ENCODE data around the gene C12orf43.

The C12orf43 gene

DNA sequence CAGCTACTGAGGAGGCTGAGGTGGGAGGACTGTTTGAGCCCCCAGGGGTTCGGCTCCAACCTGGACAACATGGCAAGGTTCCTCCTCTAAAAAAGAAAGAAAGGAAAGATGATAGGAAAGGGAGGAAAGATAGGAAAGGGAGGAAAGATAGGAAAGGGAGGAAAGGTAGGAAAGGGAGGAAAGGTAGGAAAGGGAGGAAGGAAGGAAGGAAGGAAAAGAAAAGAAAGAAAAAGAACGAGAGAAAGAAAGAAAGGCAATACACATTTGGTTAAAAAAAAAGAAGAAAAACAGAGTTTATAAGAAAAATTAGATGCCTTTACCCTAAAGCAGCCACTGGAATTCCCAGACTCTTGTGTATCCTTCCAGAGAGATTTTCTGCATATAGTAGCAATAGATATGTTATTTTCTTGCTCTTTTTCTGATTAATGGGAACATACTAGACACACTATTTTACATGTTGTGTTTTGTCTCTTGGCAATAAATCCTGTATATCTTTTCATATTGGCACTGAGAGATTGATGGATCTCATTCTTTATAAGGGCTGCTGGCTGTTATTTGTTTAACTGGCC is 25.7 kb downstream of the C12orf43 start:
- H3K27me3 ChIP-seq (ENCODE audit: insufficient read depth, poor library complexity, severe bottlenecking): peaks cover 3% of the 10 kb centered on the region
- no peak overlapping the region for H3K27ac ChIP-seq (replicated peaks)
- TF ChIP-seq GABPA (IDR thresholded peaks at IDR 0.05; ENCODE audit: low read depth) (no peak), CTCF (IDR thresholded peaks at IDR 0.05; ENCODE audit: insufficient read depth, low read length) (no peak), SPI1 (IDR thresholded peaks at IDR 0.05; ENCODE audit: borderline replicate concordance, low read depth) (no peak), REST (IDR thresholded peaks at IDR 0.05; ENCODE audit: insufficient replicate concordance, low read depth) (no peak), POLR2AphosphoS5 (IDR thresholded peaks at IDR 0.05; ENCODE audit: low read depth) (no peak)
- no peak for DNase-seq (ENCODE audit: low read depth in 1 of 2, low spot score in 1 of 2)
- no peak overlapping the region for H3K4me3 ChIP-seq (replicated peaks; ENCODE audit: insufficient read depth, low read length)

- no peak overlapping the region for H3K4me3 ChIP-seq (replicated peaks; ENCODE audit: insufficient read depth, low read length)
- TF ChIP-seq GABPA (IDR thresholded peaks at IDR 0.05; ENCODE audit: low read depth): no peak
- TF ChIP-seq REST (IDR thresholded peaks at IDR 0.05; ENCODE audit: insufficient replicate concordance, low read depth): no peak
- TF ChIP-seq POLR2AphosphoS5 (IDR thresholded peaks at IDR 0.05; ENCODE audit: low read depth): no peak
- TF ChIP-seq CTCF (IDR thresholded peaks at IDR 0.05; ENCODE audit: insufficient read depth, low read length): no peak
- no peak for TF ChIP-seq SPI1 (IDR thresholded peaks at IDR 0.05; ENCODE audit: borderline replicate concordance, low read depth)
- no peak overlapping the region for H3K27ac ChIP-seq (replicated peaks)
- DNase-seq (ENCODE audit: low read depth in 1 of 2, low spot score in 1 of 2): no peak
- peaks cover 3% of the 10 kb centered on the region for H3K27me3 ChIP-seq (ENCODE audit: insufficient read depth, poor library complexity, severe bottlenecking)
These were observed 26.6 kb downstream of the C12orf43 start for GRCh38 chr12:120989687-120990086.

- Histone ChIP-seq H3K27ac (replicated peaks) (no peak overlapping the region), H3K27me3 (ENCODE audit: insufficient read depth, poor library complexity, severe bottlenecking) (peaks cover 3% of the 10 kb centered on the region), H3K4me3 (replicated peaks; ENCODE audit: insufficient read depth, low read length) (no peak overlapping the region)
- TF ChIP-seq CTCF (IDR thresholded peaks at IDR 0.05; ENCODE audit: insufficient read depth, low read length): no peak
- TF ChIP-seq REST (IDR thresholded peaks at IDR 0.05; ENCODE audit: insufficient replicate concordance, low read depth): no peak
- no peak for TF ChIP-seq GABPA (IDR thresholded peaks at IDR 0.05; ENCODE audit: low read depth)
- no peak for DNase-seq (ENCODE audit: low read depth in 1 of 2, low spot score in 1 of 2)
These were observed 27.6 kb downstream of the C12orf43 start for GRCh38 chr12:120988658-120989057.

Data from HL-60 (cell line).